Naive B cell (primary cell): ENCODE measurements around the gene MYH14. TPM values are rescaled to one million over a fixed set of nuclear protein-coding genes. Genes with fewer than 3 reads are reported as not detected.
A peak's percentile ranks its signal among the peaks of the same experiment; 100 is the strongest.
"Not testable (repeated sequence)": the region's sequence is repeated elsewhere in the genome, so short reads cannot be mapped to it uniquely, and the experiment has no call there.

ENCODE experiments used
- ATAC-seq, 2 donors: fragments of 150-1000 bp; cut with Tn5 transposase; 2 replicates each; pipeline ENCODE4 v1.10.0; 2021; ENCODE audit warnings: low read depth in 2 of 2, mild to moderate bottlenecking in 2 of 2, moderate library complexity in 2 of 2
- DNase-seq: peaks from one replicate; pipeline ENCODE4 v3.0.0; 2022
- H3K27ac Mint-ChIP-seq, 6 donors: one replicate each; pipeline ENCODE4 v1.8.0; 2020 to 2022; ENCODE audit warnings: mild to moderate bottlenecking in 6 of 6, mixed read lengths in 6 of 6, moderate library complexity in 5 of 6, inconsistent platforms in 2 of 6
- H3K27me3 Mint-ChIP-seq, 3 donors: one replicate each; pipeline ENCODE4 v1.8.0; 2021 to 2022; ENCODE audit warnings: mixed read lengths in 3 of 3, mild to moderate bottlenecking in 1 of 3
- H3K36me3 Mint-ChIP-seq, 2 donors: one replicate each; pipeline ENCODE4 v1.8.0; 2020 to 2022; ENCODE audit warnings: mixed read lengths in 2 of 2, inconsistent platforms in 1 of 2, mild to moderate bottlenecking in 1 of 2
- H3K4me1 Mint-ChIP-seq, 3 donors: one replicate each; pipeline ENCODE4 v1.8.0; 2020 to 2022; ENCODE audit warnings: mixed read lengths in 3 of 3, inconsistent platforms in 1 of 3, mild to moderate bottlenecking in 1 of 3, moderate library complexity in 1 of 3
- H3K4me3 Mint-ChIP-seq, 8 donors: one replicate each; pipeline ENCODE4 v1.8.0; 2020 to 2022; ENCODE audit warnings: mild to moderate bottlenecking in 8 of 8, mixed read lengths in 8 of 8, moderate library complexity in 8 of 8, inconsistent platforms in 2 of 8
- H3K9me3 Mint-ChIP-seq, 7 donors: one replicate each; pipeline ENCODE4 v1.8.0; 2020 to 2022; ENCODE audit warnings: mixed read lengths in 7 of 7, mild to moderate bottlenecking in 5 of 7, inconsistent platforms in 2 of 7, moderate library complexity in 1 of 7
- polyA plus RNA-seq, 6 donors: library from polyadenylated mRNA; unstranded; fragments of 300-500 nt; fragmentation: Illumina TruSeq; gene quantifications; one replicate each; pipeline ENCODE4 v1.2.3, GENCODE V29; 2021; ENCODE audit warnings: low read depth in 6 of 6

Gene MYH14
- polyA plus RNA-seq, 6 donors from 2014 or later, result not detected

DNA sequence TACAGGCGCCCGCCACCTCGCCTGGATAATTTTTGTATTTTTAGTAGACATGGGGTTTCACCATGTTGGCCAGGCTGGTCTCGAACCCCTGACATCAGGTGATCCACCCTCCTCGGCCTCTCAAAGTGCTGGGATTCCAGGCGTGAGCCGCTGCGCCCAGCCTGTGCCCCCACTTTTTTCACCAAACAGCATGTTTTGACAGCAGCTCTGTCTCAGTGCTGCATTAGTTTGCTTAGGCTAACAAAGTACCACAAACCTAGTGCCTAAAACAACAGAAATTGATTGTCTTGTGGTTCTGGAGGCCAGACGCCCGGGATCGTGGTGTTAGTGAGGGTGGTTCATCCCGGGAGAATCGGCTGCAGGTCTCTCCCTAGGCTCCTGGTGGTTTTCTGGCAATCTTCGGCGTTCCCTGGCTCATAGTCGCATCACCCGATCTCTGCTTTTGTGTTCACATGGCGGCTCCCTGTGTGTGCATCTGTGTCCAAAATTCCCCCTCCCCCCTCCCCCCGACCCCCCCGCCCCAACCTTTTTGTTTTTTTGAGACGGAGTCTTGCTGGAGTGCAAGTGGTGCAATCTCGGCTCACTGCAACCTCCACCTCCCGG, 30.0 kb downstream of the MYH14 start:
- H3K27ac Mint-ChIP-seq, result no peak overlapping the region
- H3K4me1 Mint-ChIP-seq, result no peaks in the 10 kb centered on the region
- H3K27me3 Mint-ChIP-seq, result peaks cover 12 to 25% (median 15%) of the 10 kb centered on the region in 3 donors
- H3K4me3 Mint-ChIP-seq, result no peak overlapping the region
- no peaks in the 10 kb centered on the region for H3K36me3 Mint-ChIP-seq
- peaks cover 0 to 1% (median 0%) of the 10 kb centered on the region in 7 donors for H3K9me3 Mint-ChIP-seq
- DNase-seq (no peak), ATAC-seq (no peak)

DNA sequence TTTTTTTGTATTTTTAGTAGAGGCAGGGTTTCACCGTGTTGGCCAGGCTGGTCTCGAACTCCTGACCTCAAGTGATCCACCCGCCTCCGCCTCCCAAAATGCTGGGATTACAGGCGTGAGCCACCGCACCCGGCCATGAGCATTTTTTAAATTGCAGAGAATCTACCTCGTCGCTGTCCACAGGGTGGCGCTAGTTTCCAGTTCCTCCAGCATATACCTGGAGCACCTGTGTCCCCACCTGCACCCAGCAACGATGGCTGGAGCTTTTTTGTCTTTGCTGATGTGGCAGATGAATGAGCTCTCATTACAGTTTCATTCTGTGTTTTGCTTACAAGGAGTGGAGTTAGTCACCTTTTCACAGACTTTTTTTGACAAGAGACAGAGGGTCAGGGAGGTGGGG, 34.1 kb downstream of the MYH14 start:
- H3K36me3 Mint-ChIP-seq, H3K4me3 Mint-ChIP-seq, H3K9me3 Mint-ChIP-seq, ATAC-seq, DNase-seq, H3K4me1 Mint-ChIP-seq: not testable (repeated sequence)
- peaks cover 15 to 18% (median 16%) of the 10 kb centered on the region in 3 donors for H3K27me3 Mint-ChIP-seq
- H3K27ac Mint-ChIP-seq, result peak overlapping the region in 1 of 6 donors; percentile 65

DNA sequence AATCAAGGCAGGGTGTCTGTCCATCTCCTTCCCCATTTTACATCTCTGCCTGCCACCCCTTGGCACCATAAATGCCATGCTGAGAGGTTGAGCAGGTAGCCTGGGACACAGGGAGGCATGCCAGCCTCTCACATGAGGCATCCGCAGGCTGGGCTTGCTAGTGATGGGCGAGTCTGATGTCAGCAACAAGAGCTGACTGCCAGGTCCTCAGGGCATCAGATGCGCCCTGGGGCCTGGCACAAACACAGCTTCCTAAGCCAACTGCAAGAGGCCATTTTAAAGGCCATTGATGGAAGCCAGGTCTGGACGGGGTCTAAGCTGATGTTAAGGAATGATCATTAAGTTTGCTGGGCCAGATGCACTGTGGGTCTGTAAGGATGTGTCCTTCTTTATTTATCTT, 34.6 kb downstream of the MYH14 start:
- H3K27ac Mint-ChIP-seq, result no peak overlapping the region
- H3K36me3 Mint-ChIP-seq, result no peaks in the 10 kb centered on the region
- peaks cover 15 to 18% (median 16%) of the 10 kb centered on the region in 3 donors for H3K27me3 Mint-ChIP-seq
- H3K9me3 Mint-ChIP-seq, result peaks cover 0 to 10% (median 5%) of the 10 kb centered on the region in 7 donors
- no peaks in the 10 kb centered on the region for H3K4me1 Mint-ChIP-seq
- no peak for ATAC-seq
- no peak for DNase-seq
- no peak overlapping the region for H3K4me3 Mint-ChIP-seq

- DNase-seq (no peak), ATAC-seq (no peak)
- H3K4me3 Mint-ChIP-seq, result no peak overlapping the region
- no peaks in the 10 kb centered on the region for H3K36me3 Mint-ChIP-seq
- H3K27me3 Mint-ChIP-seq, result peaks cover 15 to 27% (median 16%) of the 10 kb centered on the region in 3 donors
- H3K4me1 Mint-ChIP-seq, result no peaks in the 10 kb centered on the region
- peaks cover 0 to 10% (median 5%) of the 10 kb centered on the region in 7 donors for H3K9me3 Mint-ChIP-seq
- no peak overlapping the region for H3K27ac Mint-ChIP-seq
These were observed 36.6 kb downstream of the MYH14 start for GRCh38 chr19:50239921-50240590.

DNA sequence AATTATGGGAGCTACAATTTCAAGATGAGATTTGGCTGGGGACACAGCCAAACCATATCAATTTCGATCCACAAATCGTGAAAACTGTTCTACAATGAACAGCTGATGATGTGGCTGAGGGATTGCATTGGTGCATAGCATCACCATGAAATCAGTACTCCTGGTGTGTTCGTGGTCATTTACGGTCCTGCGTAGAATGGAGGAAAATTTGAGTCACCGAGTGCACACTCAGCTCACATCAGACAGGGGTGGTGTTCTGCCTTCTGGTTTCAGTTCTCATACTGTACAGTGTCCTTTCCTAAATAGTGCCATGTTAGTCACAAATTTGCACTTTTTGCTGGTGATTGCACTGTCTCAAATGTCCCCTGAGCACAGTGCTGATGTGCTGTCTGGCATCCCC, 39.2 kb downstream of the MYH14 start:
- DNase-seq, result no peak
- H3K9me3 Mint-ChIP-seq, result peaks cover 0 to 10% (median 5%) of the 10 kb centered on the region in 7 donors
- H3K27me3 Mint-ChIP-seq, result peaks cover 9 to 45% (median 21%) of the 10 kb centered on the region in 3 donors
- H3K27ac Mint-ChIP-seq, result no peak overlapping the region
- no peaks in the 10 kb centered on the region for H3K36me3 Mint-ChIP-seq
- H3K4me3 Mint-ChIP-seq, result no peak overlapping the region
- no peaks in the 10 kb centered on the region for H3K4me1 Mint-ChIP-seq
- ATAC-seq, result no peak

- peaks cover 0 to 10% (median 5%) of the 10 kb centered on the region in 7 donors for H3K9me3 Mint-ChIP-seq
- H3K4me3 Mint-ChIP-seq, result no peak overlapping the region
- H3K36me3 Mint-ChIP-seq, result no peaks in the 10 kb centered on the region
- no peaks in the 10 kb centered on the region for H3K4me1 Mint-ChIP-seq
- DNase-seq, result no peak
- ATAC-seq, result no peak
- no peak overlapping the region for H3K27ac Mint-ChIP-seq
- H3K27me3 Mint-ChIP-seq, result peaks cover 8 to 52% (median 31%) of the 10 kb centered on the region in 3 donors
These were observed 41.3 kb downstream of the MYH14 start for GRCh38 chr19:50244695-50245094.

- DNase-seq (no peak), ATAC-seq (no peak)
- Mint-ChIP-seq H3K36me3 (no peaks in the 10 kb centered on the region), H3K9me3 (peaks cover 0 to 13% (median 9%) of the 10 kb centered on the region in 7 donors), H3K27me3 (peaks cover 16 to 52% (median 44%) of the 10 kb centered on the region in 3 donors), H3K27ac (no peak overlapping the region), H3K4me1 (peaks cover 0 to 5% (median 5%) of the 10 kb centered on the region in 3 donors), H3K4me3 (no peak overlapping the region)
These were observed 45.0 kb downstream of the MYH14 start for GRCh38 chr19:50248413-50248812.

DNA sequence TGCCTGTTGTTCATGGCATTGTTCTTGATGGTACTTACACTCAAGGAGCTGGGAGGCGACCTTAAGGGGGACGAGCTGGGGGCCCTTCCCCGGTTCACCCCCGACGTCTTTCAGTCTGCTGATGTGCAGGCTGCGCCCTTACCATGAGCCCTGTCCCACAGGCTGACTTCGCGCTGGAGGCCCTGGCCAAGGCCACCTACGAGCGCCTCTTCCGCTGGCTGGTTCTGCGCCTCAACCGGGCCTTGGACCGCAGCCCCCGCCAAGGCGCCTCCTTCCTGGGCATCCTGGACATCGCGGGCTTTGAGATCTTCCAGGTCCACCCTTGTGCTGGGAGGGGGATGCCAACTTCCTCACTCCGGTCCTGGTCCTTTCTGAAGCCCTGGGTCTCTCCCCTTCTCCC, 45.4 kb downstream of the MYH14 start:
- DNase-seq (no peak), ATAC-seq (no peak)
- H3K27ac Mint-ChIP-seq, result no peak overlapping the region
- H3K9me3 Mint-ChIP-seq, result peaks cover 0 to 17% (median 11%) of the 10 kb centered on the region in 7 donors
- no peaks in the 10 kb centered on the region for H3K36me3 Mint-ChIP-seq
- peaks cover 13 to 52% (median 44%) of the 10 kb centered on the region in 3 donors for H3K27me3 Mint-ChIP-seq
- no peak overlapping the region for H3K4me3 Mint-ChIP-seq
- peaks cover 0 to 5% (median 5%) of the 10 kb centered on the region in 3 donors for H3K4me1 Mint-ChIP-seq

DNA sequence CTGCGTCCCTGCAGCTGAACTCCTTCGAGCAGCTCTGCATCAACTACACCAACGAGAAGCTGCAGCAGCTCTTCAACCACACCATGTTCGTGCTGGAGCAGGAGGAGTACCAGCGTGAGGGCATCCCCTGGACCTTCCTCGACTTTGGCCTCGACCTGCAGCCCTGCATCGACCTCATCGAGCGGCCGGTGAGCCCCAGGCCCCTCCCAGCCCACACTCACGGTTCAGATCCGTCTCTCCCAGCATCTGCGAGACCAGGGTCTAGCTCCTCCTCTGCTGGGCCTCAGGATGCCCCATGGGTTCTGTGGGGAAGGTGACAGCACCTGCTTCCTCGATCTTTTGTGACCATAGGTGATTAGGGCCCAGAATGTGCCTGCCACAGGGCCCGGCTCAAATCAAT, 46.2 kb downstream of the MYH14 start:
- ATAC-seq (no peak), DNase-seq (no peak)
- Mint-ChIP-seq H3K4me3 (no peak overlapping the region), H3K4me1 (peaks cover 0 to 5% (median 5%) of the 10 kb centered on the region in 3 donors), H3K36me3 (peaks cover 1 to 5% of the 10 kb centered on the region in 2 donors), H3K27ac (no peak overlapping the region), H3K9me3 (peaks cover 3 to 25% (median 18%) of the 10 kb centered on the region in 7 donors), H3K27me3 (peaks cover 16 to 49% (median 47%) of the 10 kb centered on the region in 3 donors)

DNA sequence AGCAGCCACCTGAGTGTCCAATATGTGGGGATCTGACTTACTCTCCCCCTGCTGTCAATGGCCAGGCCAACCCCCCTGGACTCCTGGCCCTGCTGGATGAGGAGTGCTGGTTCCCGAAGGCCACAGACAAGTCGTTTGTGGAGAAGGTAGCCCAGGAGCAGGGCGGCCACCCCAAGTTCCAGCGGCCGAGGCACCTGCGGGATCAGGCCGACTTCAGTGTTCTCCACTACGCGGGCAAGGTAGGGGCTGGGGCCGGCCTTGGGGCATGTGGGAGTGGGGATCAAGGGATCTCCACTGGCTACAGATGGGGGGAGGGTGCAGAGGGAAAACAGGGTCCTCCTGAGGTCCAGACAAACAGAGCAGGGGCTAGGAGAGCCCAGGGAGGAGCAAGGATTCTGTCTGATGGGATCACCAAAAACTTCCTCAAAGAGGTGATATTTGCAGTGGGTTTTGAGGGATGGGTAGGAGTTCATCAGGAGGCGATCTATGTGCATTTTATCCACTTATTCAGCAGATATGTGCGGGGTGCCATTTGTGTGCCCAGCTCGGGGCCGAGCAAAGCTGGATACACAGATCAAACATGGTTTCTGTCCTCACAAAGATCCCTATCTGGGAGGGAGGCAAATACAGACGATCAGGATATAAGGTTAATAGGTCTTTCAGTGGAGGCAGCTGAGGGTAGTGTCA, 47.2 kb downstream of the MYH14 start:
- no peak for ATAC-seq
- no peak for DNase-seq
- peaks cover 8 to 33% (median 19%) of the 10 kb centered on the region in 7 donors for H3K9me3 Mint-ChIP-seq
- H3K36me3 Mint-ChIP-seq, result peaks cover 5 to 11% of the 10 kb centered on the region in 2 donors
- peaks cover 0 to 5% (median 5%) of the 10 kb centered on the region in 3 donors for H3K4me1 Mint-ChIP-seq
- peaks cover 26 to 56% (median 50%) of the 10 kb centered on the region in 3 donors for H3K27me3 Mint-ChIP-seq
- no peak overlapping the region for H3K4me3 Mint-ChIP-seq
- no peak overlapping the region for H3K27ac Mint-ChIP-seq

- DNase-seq, result peak; percentile 25
- Mint-ChIP-seq H3K4me1 (peaks cover 0 to 5% (median 5%) of the 10 kb centered on the region in 3 donors), H3K36me3 (peaks cover 5 to 12% of the 10 kb centered on the region in 2 donors), H3K9me3 (peaks cover 8 to 34% (median 20%) of the 10 kb centered on the region in 7 donors), H3K27me3 (peaks cover 31 to 55% (median 44%) of the 10 kb centered on the region in 3 donors), H3K4me3 (peak overlapping the region in 1 of 8 donors; percentile 60), H3K27ac (no peak overlapping the region)
- ATAC-seq, result no peak
These were observed 48.9 kb downstream of the MYH14 start for GRCh38 chr19:50252111-50252886.

- no peak for ATAC-seq
- H3K27me3 Mint-ChIP-seq, result peaks cover 31 to 49% (median 49%) of the 10 kb centered on the region in 3 donors
- no peak overlapping the region for H3K4me3 Mint-ChIP-seq
- peaks cover 5 to 12% of the 10 kb centered on the region in 2 donors for H3K36me3 Mint-ChIP-seq
- H3K27ac Mint-ChIP-seq, result no peak overlapping the region
- no peak for DNase-seq
- H3K4me1 Mint-ChIP-seq, result peaks cover 0 to 5% (median 5%) of the 10 kb centered on the region in 3 donors
- H3K9me3 Mint-ChIP-seq, result peaks cover 8 to 37% (median 23%) of the 10 kb centered on the region in 7 donors
These were observed 49.5 kb downstream of the MYH14 start for GRCh38 chr19:50252887-50253268.

DNA sequence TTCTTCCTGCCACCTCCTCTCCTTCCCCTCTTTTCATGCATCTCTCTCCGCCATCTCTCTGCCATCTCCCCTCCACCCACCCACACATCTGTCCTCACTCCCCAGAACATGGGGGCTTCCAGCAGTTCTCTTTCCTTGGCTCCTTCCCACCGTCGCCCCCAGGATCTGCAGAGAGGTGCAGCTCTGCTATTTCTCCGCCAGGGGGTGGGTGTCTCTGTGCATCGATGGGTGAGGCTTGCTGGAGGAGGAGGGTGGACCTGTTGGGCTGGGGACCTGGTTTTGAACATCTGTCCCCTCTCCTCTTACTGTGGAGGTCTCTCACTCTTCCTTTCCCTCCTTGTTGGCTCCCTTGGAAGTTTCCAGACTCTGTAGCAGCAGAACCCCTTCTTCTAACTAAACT, 51.7 kb downstream of the MYH14 start:
- Mint-ChIP-seq H3K9me3 (peaks cover 8 to 37% (median 24%) of the 10 kb centered on the region in 7 donors), H3K27me3 (peaks cover 29 to 37% (median 31%) of the 10 kb centered on the region in 3 donors), H3K36me3 (peaks cover 5 to 12% of the 10 kb centered on the region in 2 donors), H3K4me3 (peak overlapping the region in 1 of 8 donors; percentile 66), H3K27ac (no peak overlapping the region), H3K4me1 (peaks cover 0 to 5% (median 5%) of the 10 kb centered on the region in 3 donors)
- ATAC-seq (no peak), DNase-seq (no peak)
